ENCODE data around the gene HOXA3.

HOXA3 gene

GRCh38 chr7:27113991-27114769 lies 38.2 kb downstream of the HOXA3 start:
- no peak for DNase-seq (ENCODE audit: low read depth)

GRCh38 chr7:27112955-27113949 lies 39.1 kb downstream of the HOXA3 start:
- no peak for DNase-seq (ENCODE audit: low read depth)

- no peak for DNase-seq (ENCODE audit: low read depth)
Observed at GRCh38 chr7:27112361-27112760, 40.0 kb downstream of the HOXA3 start.

DNA sequence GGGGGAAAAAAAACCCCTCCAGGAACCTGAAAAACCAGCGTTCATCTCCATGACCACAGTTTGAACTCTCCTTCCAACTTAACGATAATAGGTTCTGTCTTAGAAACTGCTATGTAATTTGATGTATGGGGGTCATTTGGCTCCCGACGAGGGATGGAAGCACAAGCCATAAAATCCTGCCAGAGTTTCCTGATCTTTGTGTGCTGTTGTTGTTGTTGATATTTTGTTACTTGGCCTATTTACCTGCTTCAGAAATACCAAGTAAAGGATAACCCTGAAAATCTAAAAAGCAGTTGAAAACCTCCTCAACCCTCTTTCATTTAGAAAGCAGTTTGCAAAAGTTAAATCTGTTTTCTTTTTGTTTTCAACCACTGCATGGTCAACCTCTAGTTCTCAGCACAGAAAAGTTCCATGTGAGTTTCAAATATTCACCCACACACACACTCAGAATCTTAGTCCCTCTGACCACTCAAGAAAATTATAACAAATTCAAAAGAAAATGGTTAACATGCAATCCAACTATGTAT lies 40.6 kb downstream of the HOXA3 start:
- no peak for DNase-seq (ENCODE audit: low read depth)

GRCh38 chr7:27111042-27111750 lies 41.2 kb downstream of the HOXA3 start:
- no peak for DNase-seq (ENCODE audit: low read depth)

DNA sequence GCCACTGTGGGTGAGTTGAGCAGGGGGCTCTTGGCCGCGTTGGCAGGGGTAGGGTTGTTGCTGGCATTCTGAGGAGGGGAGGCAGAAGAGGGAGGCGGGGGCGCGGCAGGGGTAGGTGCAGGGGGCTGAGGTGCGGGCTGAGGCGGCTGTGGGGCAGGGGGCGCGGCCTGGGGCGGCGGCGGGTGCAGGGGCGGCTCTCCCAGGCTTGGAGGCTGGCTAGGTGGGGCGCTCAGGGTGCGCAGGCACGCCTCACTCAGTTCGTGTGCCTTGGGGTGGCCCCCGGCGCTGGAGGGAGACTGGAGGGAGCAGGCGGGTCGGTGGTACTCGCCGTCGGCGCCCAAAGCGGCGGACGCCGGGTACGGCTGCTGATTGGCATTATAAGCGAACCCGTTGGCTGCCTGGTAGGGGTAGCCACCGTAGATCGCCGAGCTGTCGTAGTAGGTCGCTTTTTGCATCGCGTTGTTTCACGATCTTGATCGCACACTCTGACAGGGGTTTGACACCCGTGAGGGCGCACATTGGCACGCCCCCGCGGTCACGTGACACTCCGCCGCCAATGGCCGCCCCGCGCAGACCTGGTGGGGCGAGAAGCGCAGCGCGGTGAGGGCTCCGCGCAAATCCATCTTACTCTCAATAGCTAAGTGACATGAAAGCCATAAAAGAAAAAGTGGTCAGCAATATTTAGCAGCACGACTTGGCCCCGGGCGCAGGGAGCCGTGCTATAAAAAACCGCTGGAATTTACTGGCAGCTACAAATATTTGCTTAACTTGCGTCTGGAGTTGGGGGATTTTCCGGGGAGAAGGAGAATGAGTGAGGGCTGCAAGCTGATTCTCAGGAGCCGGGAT lies 42.0 kb downstream of the HOXA3 start:
- DNase-seq (ENCODE audit: low read depth), result no peak

GRCh38 chr7:27109466-27110185 lies 42.8 kb downstream of the HOXA3 start:
- no peak for DNase-seq (ENCODE audit: low read depth)

DNA sequence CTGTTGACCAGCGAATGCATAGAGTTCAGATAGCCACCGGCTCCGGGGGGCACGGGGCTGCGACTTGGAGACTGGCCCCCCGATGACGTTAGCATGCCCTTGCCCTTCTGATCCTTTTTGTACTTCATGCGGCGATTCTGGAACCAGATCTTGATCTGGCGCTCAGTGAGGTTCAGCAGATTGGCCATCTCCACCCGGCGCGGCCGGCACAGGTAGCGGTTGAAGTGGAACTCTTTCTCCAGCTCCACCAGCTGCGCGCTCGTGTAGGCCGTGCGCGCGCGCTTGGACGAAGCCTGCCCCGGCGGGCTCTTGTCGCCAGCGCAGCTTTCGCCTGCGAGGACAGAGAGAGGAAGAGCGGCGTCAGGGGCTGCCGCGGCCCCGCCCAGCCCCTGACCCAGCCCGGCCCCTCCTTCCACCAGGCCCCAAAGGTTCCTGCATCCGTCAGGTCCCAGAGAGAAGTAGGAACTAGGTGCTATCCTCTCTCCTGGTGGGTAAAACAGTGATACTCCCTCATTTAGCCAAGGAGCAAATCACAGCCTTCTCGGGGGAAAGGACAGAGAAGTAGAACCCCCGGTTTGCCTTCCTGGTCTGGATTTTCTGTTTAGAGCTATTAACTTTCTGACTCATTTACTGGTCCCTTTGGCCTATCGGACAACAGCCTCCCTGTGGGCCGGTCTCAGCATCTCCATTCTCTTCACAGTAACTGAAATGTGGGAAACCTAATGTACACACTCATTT lies 43.8 kb downstream of the HOXA3 start:
- DNase-seq (ENCODE audit: low read depth), result no peak

DNA sequence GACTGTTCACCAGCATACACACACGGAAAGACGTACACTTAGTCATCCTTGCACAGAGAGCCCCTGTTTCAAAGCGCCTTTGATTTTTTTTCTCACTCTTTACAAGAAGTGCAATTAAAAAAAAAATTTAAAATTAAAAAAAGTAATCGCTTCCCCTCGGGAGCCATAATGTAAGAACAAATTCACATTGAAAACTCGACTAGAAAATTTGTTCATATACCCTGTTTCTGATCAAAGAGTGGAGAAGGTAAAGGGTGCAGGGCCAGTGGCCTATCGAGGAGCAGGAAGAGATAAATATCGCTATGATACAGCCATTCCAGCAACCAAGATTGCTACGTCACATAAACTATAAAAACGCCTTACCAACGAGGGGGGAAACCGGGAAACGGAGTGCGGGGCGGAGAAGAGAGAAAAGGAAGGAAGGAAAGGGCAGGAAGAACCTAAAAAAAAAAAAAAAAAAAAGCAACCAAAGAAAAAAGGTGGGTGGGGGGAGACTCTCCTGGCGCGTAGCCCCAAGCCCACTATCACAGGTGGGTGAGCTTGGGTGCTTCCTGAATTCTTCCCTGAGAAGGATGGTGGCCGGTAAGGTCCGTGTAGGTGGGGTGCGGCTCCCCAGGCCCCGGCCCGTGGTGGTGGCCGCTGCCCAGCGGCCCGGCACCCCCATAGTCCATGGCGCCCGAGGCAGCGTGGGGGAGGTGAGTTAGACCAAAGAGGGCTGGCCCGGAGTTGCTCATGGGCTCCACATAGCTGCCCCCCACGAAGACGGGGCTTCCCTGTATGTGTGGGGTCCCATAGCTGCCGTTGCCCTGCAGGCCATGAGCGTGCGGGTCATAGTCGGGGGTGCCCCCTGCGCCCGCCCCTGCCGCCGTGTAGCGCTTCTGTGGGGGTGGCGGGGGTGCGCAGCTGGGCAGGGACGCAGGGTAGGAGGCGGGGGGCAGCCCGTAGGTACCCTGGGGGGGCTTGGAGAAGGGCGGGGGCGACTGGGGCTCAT lies 44.7 kb downstream of the HOXA3 start:
- no peak for DNase-seq (ENCODE audit: low read depth)

- no peak for DNase-seq (ENCODE audit: low read depth)
Observed at GRCh38 chr7:27106901-27107240, 45.5 kb downstream of the HOXA3 start.

DNA sequence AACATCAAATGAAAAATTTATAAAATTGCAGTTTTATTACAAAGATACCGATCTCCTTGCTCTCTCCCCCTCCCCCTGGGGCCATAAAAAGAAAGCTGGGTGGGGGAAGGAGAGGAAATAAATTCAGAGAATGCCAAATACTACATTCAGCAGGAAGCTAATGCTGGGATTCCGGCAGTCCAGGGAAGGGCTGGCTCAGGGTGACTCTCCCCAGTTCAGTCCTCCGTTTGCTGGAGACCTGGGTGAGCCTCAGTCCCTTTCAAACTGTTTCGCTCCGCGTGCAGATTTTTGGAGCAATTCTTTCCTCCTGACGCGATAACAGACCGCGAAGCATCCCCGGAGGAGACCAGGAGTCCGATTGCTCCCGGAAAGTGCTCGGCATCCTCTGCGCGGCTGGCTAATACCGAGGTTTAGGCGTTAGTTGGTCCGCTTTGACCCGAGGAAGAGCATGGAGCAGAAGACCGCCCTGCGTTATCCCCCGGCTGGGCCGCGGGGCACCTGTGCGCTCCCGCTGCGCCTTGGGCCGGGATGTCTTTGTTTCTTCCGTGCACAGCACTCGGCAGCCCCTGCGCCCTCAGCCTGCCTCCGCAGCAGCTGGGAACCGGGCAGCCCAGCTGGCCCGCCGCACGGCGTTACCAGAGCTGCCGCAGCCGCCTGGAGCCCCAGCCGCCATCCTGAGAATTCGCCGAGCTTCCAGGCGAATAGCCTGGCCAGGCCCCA lies 46.0 kb downstream of the HOXA3 start:
- no peak for DNase-seq (ENCODE audit: low read depth)

DNA sequence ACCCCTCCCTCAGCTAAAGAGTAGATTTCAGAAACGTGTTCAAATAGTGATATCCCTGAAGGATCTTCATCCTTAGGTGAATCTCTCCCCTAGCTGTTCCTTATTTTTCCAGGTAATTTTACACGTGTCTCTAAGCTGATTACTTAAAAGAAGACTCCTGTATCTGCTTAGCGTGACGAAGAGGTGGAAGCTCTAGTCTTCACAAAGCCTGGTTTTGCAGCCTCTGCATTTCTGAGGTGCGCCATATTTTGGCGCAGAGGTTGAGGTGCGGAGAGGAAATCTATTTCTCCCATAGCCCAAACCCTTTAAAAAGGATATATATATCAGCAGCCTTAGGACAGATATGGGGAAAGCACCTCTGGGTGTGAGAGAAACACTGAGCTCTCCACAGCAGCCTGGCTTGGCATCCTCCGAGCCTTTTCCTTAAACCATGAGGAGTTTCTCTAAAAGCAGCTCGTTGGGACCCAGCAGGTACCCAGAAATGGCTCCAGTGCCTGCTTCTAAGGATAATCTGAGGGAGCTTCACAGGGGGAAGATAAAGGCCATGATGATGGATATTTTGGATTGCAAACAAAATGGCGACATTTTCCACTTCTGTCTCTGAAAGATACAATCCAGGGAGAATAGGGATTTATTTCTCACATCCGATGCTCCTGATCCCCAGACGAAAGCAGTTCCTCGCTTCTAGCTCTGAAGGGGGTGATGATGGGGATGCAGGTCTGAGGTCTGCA lies 46.9 kb downstream of the HOXA3 start:
- no peak for DNase-seq (ENCODE audit: low read depth)

- no peak for DNase-seq (ENCODE audit: low read depth)
Observed at GRCh38 chr7:27104341-27105058, 47.9 kb downstream of the HOXA3 start.

- DNase-seq (ENCODE audit: low read depth), result no peak
Observed at GRCh38 chr7:27103489-27104226, 48.7 kb downstream of the HOXA3 start.

DNA sequence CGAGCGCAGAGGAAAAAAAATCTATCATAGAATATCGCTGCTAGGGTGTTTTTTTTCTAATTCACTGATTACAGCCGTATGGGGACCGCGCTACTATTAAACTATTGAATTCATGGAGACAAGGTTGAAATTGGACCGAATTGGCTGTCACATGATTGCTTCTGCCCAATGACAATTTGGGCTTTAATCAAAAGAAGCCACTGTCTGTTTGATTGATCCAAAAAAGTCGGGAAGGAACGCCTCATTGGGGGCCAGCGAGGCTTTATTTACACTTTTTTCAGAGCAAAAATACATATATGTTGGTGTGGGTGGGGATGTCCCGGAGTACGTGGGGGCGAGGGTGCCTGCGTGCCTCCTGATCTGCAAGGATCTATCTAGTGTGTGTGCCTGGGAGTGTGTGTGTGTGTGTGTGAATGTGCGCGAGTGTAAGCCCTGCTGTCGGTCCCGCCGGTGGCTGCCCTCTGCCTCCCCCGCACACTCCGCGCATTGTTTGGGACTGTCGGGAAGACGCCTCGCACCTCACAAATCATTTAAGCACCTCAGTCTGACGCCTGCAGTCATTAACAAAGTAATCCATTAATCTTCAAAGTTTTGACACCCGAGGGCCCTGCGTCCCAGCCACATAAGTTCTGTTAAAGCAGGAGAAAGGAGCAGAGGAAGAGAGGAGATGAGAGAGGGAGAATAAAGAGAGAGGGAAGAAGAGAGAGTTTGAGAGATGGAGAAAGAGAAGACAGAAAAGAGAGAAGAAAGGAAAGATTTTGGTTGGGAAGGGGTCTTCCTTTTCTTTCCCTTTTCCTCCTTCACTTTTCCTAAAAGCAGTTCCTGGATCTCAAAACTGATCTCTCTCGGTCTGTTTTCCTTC lies 49.6 kb downstream of the HOXA3 start, which contains the start of gene HOXA2:
TSS of gene HOXA2 (minus strand) at position 103 of the 862 bp plus-strand sequence. CDS start 183 bp downstream, outside the sequence.
- DNase-seq (ENCODE audit: low read depth), result no peak

All from T-helper 22 cell (primary cell).